ENCODE data around the gene WWC1.

GRCh38 chr5:168447808-168448207 lies 156.4 kb downstream of the WWC1 start:
- TF ChIP-seq, protein P1, sequence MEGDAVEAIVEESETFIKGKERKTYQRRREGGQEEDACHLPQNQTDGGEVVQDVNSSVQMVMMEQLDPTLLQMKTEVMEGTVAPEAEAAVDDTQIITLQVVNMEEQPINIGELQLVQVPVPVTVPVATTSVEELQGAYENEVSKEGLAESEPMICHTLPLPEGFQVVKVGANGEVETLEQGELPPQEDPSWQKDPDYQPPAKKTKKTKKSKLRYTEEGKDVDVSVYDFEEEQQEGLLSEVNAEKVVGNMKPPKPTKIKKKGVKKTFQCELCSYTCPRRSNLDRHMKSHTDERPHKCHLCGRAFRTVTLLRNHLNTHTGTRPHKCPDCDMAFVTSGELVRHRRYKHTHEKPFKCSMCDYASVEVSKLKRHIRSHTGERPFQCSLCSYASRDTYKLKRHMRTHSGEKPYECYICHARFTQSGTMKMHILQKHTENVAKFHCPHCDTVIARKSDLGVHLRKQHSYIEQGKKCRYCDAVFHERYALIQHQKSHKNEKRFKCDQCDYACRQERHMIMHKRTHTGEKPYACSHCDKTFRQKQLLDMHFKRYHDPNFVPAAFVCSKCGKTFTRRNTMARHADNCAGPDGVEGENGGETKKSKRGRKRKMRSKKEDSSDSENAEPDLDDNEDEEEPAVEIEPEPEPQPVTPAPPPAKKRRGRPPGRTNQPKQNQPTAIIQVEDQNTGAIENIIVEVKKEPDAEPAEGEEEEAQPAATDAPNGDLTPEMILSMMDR (conservative IDR thresholded peaks at IDR 0.05), result no peak
- no peak for TF ChIP-seq EZH2 (IDR thresholded peaks at IDR 0.05; ENCODE audit: low read depth)

Measured in PC-9 (cell line).